Activated naive CD4-positive, alpha-beta T cell treated with anti-CD3 and anti-CD28 coated beads, Interleukin-2, amount 50 U/mL, for 72 hours (primary cell): ENCODE data around the gene DYNC1I1. TPM values are rescaled to one million over a fixed set of nuclear protein-coding genes. Genes with fewer than 3 reads are reported as not detected.

Experiments
- ATAC-seq, 2 donors: fragments of 150-1000 bp; cut with Tn5 transposase; 2 replicates each; pipeline ENCODE4 v1.10.0; 2021; ENCODE audit warnings: mild to moderate bottlenecking in 2 of 2, moderate library complexity in 2 of 2
- DNase-seq, 2 donors: peaks; one replicate each; pipeline ENCODE4 v3.0.0; 2021 to 2022; ENCODE audit warnings: low spot score in 2 of 2
- H3K27ac Mint-ChIP-seq, 2 donors: one replicate each; pipeline ENCODE4 v1.8.0; 2022; ENCODE audit warnings: mild to moderate bottlenecking in 2 of 2, mixed read lengths in 2 of 2
- H3K36me3 Mint-ChIP-seq, 2 donors: one replicate each; pipeline ENCODE4 v1.8.0; 2022; ENCODE audit warnings: mixed read lengths in 2 of 2
- H3K9me3 Mint-ChIP-seq, 2 donors: one replicate each; pipeline ENCODE4 v1.8.0; 2022; ENCODE audit warnings: mixed read lengths in 2 of 2
- total RNA-seq, 2 donors: library from RNA; stranded (reverse); gene quantifications; one replicate each; pipeline ENCODE4 v1.2.3, GENCODE V29; 2022

DYNC1I1 gene
- total RNA-seq, 2 donors from 2014 or later = not detected

GRCh38 chr7:96005271-96005670 lies 232.9 kb downstream of the DYNC1I1 start:
- Mint-ChIP-seq H3K9me3 (no peaks in the 10 kb centered on the region), H3K36me3 (no peaks in the 10 kb centered on the region), H3K27ac (no peak overlapping the region)
- no peak for DNase-seq
- no peak for ATAC-seq

DNA sequence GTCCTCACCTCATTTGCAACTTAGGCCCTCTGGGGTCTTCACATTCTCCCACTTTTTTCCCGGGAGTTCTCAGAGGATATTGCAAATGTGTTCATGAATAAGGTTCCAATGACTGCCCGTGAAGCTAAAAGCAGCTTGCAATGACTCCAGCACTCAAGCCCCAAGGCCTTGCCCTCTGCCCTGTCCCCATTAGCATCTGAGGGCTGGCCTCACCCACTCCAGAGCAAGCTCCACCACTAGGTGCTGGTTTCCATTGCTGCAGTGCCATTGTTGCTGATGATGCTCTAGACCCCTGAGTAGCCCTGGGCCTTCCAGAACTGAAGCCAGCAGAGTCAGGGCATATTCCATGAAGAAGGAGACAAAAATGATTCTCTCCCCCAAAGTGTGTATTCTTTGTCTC lies 236.8 kb downstream of the DYNC1I1 start:
- H3K27ac Mint-ChIP-seq = no peak overlapping the region
- H3K36me3 Mint-ChIP-seq = no peaks in the 10 kb centered on the region
- DNase-seq (no peak), ATAC-seq (no peak)
- H3K9me3 Mint-ChIP-seq = no peaks in the 10 kb centered on the region

DNA sequence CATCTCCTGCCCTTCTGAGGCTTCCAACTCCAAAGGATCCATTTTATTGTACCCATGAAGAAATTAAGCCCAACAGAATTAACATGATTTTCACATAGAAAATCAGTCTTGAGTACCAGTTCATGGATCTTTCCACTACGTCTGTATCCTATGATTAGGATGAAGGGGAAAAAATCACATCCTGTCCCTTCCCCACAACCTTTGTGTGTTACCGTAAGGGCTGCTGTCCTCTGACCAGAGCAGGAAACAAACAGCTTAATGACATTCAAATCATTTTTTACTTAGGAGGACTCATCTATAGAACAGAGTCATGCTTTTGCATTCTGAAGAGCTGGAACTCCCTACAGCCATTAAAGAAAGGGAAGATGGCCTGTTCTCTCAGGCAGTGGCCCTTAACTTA lies 241.5 kb downstream of the DYNC1I1 start:
- DNase-seq = no peak
- Mint-ChIP-seq H3K27ac (no peak overlapping the region), H3K36me3 (no peaks in the 10 kb centered on the region), H3K9me3 (no peaks in the 10 kb centered on the region)
- no peak for ATAC-seq

DNA sequence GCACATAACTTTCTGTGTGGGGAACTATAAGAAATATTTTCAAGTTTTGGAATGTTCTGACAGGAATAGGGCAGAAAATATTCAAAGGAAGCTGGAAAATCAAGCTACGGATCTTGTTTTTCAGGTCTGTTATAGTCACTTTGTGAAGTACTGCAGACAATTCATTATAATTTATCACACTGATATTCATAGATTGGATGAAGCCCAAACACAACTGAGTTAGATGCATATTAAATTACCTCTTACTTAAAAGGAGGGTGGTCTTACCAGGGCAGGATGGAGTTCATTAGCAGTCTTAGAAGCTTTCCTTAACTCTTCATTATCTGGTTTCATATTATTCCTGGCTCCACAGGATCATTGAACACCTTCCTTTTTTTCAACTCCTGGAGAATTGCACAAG lies 242.3 kb downstream of the DYNC1I1 start:
- DNase-seq (no peak), ATAC-seq (no peak)
- Mint-ChIP-seq H3K36me3 (no peaks in the 10 kb centered on the region), H3K27ac (no peak overlapping the region), H3K9me3 (no peaks in the 10 kb centered on the region)

- Mint-ChIP-seq H3K27ac (no peak overlapping the region), H3K36me3 (no peaks in the 10 kb centered on the region), H3K9me3 (no peaks in the 10 kb centered on the region)
- no peak for DNase-seq
- ATAC-seq = no peak
Observed at GRCh38 chr7:96016056-96016586, 243.8 kb downstream of the DYNC1I1 start.

DNA sequence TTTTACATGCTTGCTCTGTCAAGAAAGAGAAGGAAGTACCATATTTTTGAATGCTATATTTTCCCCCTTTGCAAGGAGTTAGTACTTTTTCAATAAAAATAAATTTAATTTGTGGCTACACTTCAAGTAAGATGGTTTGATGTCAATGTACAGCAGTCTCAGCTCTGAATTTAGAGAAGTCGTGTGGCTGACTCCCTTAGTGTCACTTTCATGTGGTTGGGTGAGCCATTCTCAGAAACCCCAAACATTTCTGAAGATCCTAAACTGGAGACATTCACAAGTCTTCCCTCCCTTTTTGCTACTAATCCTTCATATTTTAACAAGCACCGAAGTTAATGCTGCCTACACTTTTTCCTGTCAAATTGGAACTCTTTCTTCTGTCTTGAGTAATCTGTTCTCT lies 244.4 kb downstream of the DYNC1I1 start:
- ATAC-seq (peak in 1 of 2 donors; percentile 70), DNase-seq (no peak)
- Mint-ChIP-seq H3K9me3 (no peaks in the 10 kb centered on the region), H3K27ac (no peak overlapping the region), H3K36me3 (no peaks in the 10 kb centered on the region)

DNA sequence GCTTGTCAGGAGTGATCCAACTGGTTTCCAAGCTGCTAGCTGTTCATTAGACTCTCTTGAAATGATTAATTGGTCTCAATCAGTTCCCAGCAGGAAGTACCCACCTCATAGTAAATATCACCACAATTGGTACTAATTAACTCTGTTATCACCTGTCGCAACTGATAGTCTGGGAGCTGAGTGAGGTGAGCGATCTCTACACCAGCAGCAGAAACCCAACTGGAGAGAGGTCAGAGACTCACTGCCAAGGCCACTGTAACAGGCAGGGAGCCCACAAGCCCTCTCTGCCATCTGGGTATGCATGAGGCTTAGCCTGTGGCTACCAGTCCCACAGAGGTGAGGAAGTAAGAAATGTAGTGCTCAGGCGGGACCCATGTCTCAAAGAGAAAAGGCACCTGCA lies 245.5 kb downstream of the DYNC1I1 start:
- ATAC-seq = no peak
- H3K9me3 Mint-ChIP-seq = no peaks in the 10 kb centered on the region
- DNase-seq = no peak
- no peaks in the 10 kb centered on the region for H3K36me3 Mint-ChIP-seq
- H3K27ac Mint-ChIP-seq = no peak overlapping the region

DNA sequence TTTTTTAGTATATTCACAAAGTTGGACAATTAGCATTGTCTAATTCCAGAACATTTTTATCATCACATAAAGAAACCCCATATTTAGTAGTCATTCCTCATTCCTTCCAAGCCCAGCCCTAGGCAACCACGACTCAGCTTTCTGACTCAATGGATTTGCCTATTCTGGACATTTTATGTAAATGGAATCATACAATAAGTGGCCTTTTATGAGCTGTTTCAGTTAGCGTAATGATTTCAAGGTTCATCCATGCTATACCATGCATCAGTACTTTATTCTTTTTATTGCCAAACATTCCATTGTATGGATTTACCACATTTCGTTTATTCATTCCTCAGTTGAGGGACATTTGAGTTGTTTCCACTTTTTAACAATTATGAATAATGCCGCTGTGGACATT lies 249.2 kb downstream of the DYNC1I1 start:
- DNase-seq = no peak
- no peak for ATAC-seq
- no peak overlapping the region for H3K27ac Mint-ChIP-seq
- H3K9me3 Mint-ChIP-seq = no peaks in the 10 kb centered on the region
- H3K36me3 Mint-ChIP-seq = no peaks in the 10 kb centered on the region

DNA sequence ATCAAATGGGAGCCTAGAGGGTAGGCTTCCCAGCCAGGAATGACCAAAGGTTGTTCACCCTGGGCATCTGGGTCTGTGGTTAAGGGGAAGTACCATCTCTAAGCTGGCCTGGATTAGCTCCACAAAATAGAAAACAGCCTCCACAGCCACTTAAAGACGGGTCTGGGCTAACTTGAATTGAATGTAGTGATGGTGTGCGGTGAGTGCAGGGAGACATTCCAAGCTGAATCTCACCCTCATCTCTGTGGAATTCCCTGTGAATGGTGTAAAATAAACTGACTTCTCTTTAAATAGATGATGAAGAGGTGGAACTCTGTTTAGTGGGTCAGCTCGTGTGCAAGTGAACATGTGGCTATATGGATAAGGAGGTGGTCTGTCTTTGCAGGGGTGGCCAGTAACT lies 251.0 kb downstream of the DYNC1I1 start:
- ATAC-seq (no peak), DNase-seq (no peak)
- H3K27ac Mint-ChIP-seq = no peak overlapping the region

DNA sequence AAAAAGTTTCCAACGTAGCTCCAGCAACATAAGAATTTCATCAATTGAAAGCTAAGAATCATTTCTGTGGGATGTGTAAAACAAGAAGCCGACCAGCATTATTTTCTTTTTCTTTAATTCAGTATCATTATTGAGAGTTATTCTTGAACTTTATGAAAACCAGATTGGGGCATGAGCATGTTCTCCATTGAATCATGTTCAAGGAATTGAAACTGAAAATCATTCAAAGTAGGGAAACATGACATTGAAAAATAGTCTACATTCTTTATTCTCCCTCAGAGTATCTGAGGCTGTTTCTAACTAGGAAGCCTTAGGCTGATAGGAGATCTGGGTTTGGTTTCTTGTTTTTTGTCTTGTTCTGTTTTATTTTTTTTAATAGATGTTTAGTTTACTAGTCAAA lies 253.7 kb downstream of the DYNC1I1 start:
- Mint-ChIP-seq H3K27ac (no peak overlapping the region), H3K36me3 (no peaks in the 10 kb centered on the region), H3K9me3 (no peaks in the 10 kb centered on the region)
- DNase-seq (no peak), ATAC-seq (no peak)

More for the DNA sequence above, 251.0 kb downstream of the DYNC1I1 start:
- no peaks in the 10 kb centered on the region for H3K36me3 Mint-ChIP-seq
- H3K9me3 Mint-ChIP-seq = no peaks in the 10 kb centered on the region

DNA sequence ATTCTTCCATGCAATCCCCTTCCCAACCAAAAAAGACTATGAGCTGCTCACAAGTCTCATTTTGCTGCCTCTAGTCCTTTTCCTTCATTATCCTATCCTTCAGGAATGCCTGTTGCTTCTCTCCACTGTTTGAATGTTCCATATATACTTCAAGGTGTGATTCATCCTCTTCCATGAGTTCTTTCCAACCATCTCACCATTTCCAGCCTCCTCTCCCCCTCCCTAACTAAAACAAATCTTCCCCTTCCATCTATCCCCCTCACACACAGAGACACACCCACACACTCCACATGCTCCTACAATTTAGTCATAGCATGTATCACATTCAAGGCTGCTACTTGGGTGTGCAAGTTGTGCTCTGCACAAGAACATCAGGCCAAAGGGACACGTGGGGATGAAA lies 254.3 kb downstream of the DYNC1I1 start:
- Mint-ChIP-seq H3K27ac (no peak overlapping the region), H3K36me3 (no peaks in the 10 kb centered on the region), H3K9me3 (no peaks in the 10 kb centered on the region)
- DNase-seq = no peak
- ATAC-seq = no peak

DNA sequence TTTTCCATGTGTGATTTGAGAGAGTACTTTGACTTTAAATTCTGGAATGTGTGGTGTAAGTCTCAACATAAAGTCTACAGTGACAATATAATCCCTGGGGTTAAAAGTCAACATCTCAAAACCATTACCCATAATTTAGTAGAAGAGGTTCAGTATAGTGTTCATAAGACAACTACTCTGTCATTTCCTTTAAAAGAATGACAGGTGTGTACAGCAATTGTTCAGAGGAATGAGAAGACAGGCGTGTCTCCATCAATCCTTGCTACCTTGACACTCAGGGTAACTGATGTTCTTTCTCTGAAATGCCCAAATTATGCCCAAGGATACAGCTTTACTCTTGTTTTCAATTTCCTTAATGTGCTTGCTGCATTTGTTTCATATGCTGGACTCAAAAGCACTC lies 256.4 kb downstream of the DYNC1I1 start:
- no peak for ATAC-seq
- no peak overlapping the region for H3K27ac Mint-ChIP-seq
- H3K9me3 Mint-ChIP-seq = no peaks in the 10 kb centered on the region
- H3K36me3 Mint-ChIP-seq = no peaks in the 10 kb centered on the region
- DNase-seq = no peak

GRCh38 chr7:96033009-96033598 lies 260.8 kb downstream of the DYNC1I1 start:
- ATAC-seq = no peak
- H3K36me3 Mint-ChIP-seq = no peaks in the 10 kb centered on the region
- H3K9me3 Mint-ChIP-seq = no peaks in the 10 kb centered on the region
- no peak overlapping the region for H3K27ac Mint-ChIP-seq
- DNase-seq = no peak

DNA sequence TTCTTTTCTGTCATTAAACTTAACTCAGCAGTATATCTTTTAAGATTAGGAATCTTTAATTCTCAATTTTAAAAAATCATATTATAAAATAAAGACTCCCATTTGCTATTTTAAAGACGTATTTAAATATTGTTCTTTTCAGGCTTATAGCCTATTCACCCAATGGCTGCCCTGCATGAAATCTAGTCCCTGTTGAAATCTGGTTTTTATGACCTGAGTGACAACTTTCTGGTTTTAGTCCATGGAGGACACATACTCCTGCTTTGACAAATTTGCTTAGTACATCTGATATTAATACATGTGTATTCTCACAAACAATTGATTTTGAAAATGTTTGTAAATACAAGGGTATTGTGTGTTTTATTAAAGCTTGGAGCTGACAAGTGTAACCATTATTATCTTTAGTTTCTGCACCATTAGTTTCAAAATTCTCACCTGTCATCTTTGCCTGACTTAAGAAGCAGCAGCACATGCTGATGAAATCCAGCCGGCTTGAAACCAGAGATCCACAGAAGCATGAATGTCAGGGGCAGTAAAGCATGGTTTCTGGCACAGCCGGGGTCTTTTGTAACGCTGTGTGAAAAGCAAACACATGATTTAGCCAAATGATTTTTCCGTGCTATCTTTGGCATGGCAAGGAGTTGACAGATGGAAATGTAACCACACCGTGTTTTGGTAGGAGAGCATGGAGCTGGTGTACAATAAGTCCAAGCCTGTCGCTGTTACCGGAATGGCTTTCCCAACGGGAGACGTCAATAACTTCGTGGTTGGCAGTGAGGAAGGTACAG lies 262.8 kb downstream of the DYNC1I1 start:
- Mint-ChIP-seq H3K9me3 (no peaks in the 10 kb centered on the region), H3K36me3 (no peaks in the 10 kb centered on the region), H3K27ac (no peak overlapping the region)
- DNase-seq (no peak), ATAC-seq (no peak)

GRCh38 chr7:96040250-96040772 lies 268.0 kb downstream of the DYNC1I1 start:
- DNase-seq (no peak), ATAC-seq (no peak)
- no peaks in the 10 kb centered on the region for H3K36me3 Mint-ChIP-seq

GRCh38 chr7:96041171-96041570 lies 268.8 kb downstream of the DYNC1I1 start:
- ATAC-seq (no peak), DNase-seq (no peak)
- Mint-ChIP-seq H3K36me3 (no peaks in the 10 kb centered on the region), H3K9me3 (no peaks in the 10 kb centered on the region), H3K27ac (no peak overlapping the region)

More at GRCh38 chr7:96040250-96040772, 268.0 kb downstream of the DYNC1I1 start:
- H3K9me3 Mint-ChIP-seq = no peaks in the 10 kb centered on the region
- no peak overlapping the region for H3K27ac Mint-ChIP-seq

DNA sequence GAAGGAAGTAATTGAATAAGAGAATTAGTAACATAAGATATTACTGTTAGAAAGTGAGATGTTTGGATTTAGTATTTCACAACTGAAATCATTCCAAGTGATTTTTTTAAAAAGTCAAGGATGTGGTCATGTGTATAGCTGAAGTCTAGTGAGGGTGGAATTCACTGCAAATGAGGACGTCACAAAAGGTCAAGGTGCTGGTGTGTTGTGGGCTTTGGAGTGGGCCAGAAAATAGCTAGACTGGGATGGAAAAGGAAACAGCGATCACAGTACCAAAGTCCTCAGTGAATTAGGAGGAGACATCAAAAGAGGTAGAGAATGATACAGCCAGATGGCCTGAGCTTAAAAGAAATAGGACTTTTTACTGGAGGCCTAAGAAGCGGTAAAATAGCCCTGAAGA lies 272.8 kb downstream of the DYNC1I1 start:
- no peaks in the 10 kb centered on the region for H3K36me3 Mint-ChIP-seq
- no peaks in the 10 kb centered on the region for H3K9me3 Mint-ChIP-seq
- ATAC-seq (no peak), DNase-seq (no peak)
- H3K27ac Mint-ChIP-seq = no peak overlapping the region

DNA sequence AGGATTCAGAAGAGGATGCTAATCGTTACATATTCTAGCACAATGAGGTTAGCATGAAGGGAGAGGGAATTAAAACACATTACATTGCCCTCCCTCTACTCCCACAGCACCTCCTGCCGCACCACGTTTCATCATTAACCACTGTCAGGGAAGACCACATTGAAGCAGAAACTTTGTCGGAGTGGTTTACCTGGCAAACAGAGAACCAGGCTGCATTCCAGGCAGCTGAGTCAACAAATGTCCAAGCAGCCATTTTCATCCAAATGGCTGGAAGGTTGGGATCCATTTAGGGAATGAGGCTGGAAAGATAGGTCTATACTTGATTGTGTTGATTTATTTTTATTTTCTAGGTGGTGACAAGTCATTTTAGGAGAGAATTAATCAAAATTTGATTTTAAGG lies 273.6 kb downstream of the DYNC1I1 start:
- Mint-ChIP-seq H3K36me3 (no peaks in the 10 kb centered on the region), H3K27ac (no peak overlapping the region), H3K9me3 (no peaks in the 10 kb centered on the region)
- no peak for DNase-seq
- ATAC-seq = no peak
